ENCODE results near the gene LTF.
"Not testable (repeated sequence)": the region's sequence is repeated elsewhere in the genome, so short reads cannot be mapped to it uniquely, and the experiment has no call there.

DNA sequence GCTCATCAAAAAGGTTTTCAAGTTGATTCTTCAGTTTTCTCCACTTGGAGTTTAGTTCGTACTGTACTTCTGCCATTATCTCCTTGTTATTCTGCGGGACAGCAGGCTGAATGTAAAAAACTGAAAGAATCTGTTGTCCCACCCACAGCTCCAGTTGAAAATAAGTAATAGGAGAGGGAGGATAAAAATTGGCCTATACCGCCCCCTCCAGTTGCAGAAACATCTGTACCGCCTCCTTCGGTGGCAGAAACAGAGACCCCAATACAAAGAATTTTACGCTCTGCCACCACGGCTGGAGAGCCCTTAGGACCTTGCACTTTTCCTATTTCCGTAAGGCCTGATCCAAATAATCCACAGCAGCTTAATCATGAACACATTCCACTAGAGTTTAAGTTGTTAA, 37.3 kb downstream of the LTF start:
- TF ChIP-seq, protein P1, sequence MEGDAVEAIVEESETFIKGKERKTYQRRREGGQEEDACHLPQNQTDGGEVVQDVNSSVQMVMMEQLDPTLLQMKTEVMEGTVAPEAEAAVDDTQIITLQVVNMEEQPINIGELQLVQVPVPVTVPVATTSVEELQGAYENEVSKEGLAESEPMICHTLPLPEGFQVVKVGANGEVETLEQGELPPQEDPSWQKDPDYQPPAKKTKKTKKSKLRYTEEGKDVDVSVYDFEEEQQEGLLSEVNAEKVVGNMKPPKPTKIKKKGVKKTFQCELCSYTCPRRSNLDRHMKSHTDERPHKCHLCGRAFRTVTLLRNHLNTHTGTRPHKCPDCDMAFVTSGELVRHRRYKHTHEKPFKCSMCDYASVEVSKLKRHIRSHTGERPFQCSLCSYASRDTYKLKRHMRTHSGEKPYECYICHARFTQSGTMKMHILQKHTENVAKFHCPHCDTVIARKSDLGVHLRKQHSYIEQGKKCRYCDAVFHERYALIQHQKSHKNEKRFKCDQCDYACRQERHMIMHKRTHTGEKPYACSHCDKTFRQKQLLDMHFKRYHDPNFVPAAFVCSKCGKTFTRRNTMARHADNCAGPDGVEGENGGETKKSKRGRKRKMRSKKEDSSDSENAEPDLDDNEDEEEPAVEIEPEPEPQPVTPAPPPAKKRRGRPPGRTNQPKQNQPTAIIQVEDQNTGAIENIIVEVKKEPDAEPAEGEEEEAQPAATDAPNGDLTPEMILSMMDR (IDR thresholded peaks at IDR 0.05; ENCODE audit: insufficient read depth, low read length): not testable (repeated sequence)
- not testable (repeated sequence) for TF ChIP-seq POLR2AphosphoS5 (IDR thresholded peaks at IDR 0.05; ENCODE audit: low read depth); GABPA (IDR thresholded peaks at IDR 0.05; ENCODE audit: low read depth); SPI1 (IDR thresholded peaks at IDR 0.05; ENCODE audit: borderline replicate concordance, low read depth)

Data from HL-60 (cell line).